HG02973 (cell line): ENCODE data around the gene PLXND1.
"Not testable (repeated sequence)": the region's sequence is repeated elsewhere in the genome, so short reads cannot be mapped to it uniquely, and the experiment has no call there.

Experiments used
- ATAC-seq: cut with Tn5 transposase; IDR thresholded peaks from one replicate; pipeline ENCODE4 v1.9.1; 2021; ENCODE audit warnings: moderate library complexity; ENCODE audit not compliant: unreplicated experiment

Gene PLXND1

DNA sequence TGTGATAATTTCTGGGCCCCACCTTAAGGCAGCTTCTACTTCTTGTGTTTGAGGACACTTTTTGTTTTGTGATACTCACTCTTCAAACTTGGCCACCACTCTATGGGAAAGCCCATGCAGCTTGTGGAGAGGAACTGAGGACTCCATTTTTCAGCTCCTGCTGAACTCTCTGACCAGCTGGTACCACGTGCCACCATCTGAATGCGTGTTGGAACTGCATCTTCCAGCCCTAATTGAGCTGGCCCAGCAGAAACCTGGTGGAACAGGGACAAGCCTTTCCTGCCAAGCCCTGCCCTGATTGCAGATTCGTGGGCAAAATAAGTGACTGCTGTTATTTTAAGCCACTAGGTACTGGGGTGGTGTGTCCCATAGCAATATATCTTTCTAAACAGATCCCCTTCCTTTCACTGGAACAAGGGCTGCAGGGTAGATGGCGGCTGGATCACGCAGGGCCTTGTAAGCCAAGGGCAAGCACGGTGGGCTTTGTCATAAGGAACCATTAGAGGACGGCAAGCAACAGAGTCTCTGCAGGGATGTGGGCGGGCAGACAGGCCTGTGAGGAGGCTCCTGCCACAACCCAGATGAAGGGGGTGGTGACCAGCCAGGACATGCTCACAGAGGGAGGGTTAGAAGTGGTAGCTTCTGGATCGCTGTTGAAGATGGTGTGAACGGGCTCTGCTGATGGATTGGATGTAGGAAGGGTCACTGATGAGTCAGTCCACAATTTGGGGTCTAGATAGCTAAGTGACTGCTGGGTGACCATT lies 54.0 kb downstream of the PLXND1 start:
- ATAC-seq, result no peak

DNA sequence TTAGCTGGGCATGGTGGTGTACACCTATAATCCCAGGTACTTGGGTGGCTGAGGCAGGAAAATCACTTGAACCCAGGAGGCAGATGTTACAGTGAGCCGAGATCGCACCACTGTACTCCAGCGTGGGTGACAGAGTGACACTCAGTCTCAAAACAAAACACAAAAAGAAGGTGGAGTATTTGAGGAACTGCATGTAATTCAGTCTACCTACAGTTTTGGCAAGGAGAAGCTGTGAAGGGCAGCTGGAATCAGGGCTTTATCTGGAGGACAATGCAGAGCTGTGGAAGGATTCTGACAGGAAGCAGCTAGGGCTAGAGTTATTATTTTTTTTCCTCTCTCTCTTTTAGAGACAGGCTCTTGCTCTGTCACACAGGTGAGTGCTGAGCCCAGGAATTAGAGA lies 56.7 kb downstream of the PLXND1 start:
- ATAC-seq, result no peak

DNA sequence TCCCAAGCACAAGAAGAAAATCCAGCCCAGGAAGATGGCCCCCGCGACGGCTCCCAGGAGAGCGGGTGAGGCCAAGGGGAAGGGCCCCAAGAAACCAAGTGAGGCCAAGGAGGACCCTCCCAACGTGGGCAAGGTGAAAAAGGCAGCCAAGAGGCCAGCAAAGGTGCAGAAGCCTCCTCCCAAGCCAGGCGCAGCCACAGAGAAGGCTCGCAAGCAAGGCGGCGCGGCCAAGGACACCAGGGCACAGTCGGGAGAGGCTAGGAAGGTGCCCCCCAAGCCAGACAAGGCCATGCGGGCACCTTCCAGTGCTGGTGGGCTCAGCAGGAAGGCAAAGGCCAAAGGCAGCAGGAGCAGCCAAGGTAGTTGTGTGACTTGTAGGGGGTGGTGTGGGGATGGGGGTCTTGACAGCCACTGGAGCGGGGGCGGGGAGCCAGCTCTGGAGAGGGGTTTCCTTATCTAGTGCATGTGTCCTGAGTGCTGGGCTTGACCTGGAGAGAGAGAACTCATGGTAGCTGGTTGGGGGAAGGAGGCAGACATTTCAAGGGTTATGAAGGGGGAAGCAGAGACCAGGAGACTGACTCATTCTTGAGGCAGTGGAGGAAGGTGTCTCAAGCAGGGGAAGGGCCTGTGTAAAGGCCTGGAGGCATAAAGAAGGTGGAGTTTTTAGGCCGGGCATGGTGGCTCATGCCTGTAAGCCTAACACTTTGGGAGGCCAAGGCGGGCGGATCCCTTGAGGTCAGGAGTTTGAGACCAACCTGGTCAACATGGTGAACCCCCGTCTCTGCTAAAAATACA lies 57.3 kb downstream of the PLXND1 start:
- no peak for ATAC-seq

- no peak for ATAC-seq
These were observed 58.1 kb downstream of the PLXND1 start for GRCh38 chr3:129548104-129548965.

DNA sequence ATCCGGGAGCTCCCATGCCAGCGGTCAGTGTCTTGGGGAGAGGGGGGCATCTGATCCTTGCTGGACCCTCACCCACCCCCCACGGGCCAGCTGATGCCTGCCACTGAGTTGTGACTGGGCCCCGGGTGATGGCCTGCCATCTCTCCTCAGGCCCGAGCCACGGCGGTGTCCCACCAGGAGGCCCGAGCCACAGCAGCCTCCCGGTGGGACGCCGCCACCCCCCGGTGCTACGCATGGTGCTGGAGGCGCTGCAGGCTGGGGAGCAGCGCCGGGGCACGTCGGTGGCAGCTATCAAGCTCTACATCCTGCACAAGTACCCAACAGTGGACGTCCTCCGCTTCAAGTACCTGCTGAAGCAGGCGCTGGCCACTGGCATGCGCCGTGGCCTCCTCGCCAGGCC lies 59.2 kb downstream of the PLXND1 start:
- ATAC-seq, result no peak

- not testable (repeated sequence) for ATAC-seq
These were observed 60.5 kb downstream of the PLXND1 start for GRCh38 chr3:129545951-129546350.

- no peak for ATAC-seq
These were observed 62.5 kb downstream of the PLXND1 start for GRCh38 chr3:129543999-129544398.

GRCh38 chr3:129543156-129543790 lies 63.2 kb downstream of the PLXND1 start, which contains the start of gene H1-8:
H1-8 (plus strand) TSS chr3:129543175; CDS start chr3:129543219, 44 bp downstream.
- ATAC-seq, result no peak

GRCh38 chr3:129542747-129543146 lies 63.7 kb downstream of the PLXND1 start:
- ATAC-seq, result no peak

DNA sequence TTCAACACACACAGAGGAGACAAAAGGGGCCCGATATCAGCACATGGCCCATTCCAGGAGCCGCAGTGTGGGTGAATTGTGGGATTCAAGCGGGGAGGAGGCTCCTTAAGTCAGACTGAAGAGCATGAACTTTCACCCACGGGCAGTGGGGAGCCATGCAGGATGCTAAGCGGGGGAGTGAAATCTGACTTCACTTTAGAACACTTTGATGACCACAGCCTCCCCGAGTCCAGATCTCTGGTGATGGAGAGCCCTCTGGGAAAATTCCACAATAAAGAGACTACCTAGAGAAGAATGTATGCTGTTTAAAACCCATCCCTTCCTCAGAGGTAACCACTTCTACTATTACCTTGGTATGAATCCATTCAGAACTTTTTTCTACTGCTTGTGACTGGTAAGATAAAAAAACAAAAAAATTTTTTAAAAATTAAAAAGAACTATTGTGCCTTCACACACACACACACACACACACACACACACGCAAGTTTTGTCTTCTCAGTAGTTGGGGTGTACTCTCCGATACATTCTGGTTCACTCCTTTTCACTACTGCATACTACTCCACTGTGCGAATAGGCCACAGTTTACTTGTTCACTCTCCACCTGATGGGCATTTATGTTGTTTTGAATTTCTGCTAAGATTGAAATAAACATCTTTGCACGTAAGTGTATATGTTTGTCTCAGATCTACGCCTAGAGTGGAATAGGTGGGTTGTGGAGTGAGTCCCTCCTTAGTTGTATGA lies 65.5 kb downstream of the PLXND1 start:
- no peak for ATAC-seq

DNA sequence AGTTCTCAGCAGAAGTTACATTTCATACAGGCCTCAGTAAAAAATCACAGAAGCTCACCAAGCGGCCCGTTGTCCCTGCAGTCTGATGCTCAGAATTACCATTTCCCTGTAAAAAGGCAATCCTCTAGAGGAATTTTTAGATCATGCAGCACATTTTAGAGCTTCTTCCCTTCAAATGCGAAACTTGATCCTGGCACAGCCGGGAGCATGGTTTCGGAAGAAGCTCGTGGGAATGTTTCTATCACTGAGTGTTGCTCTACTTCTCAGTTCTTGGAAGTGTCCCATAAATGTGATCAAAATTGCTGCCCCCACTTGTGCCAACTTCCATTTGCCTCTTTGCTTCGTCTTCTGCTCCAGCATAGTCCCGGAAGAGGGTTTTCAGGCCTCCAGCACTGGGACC lies 67.3 kb downstream of the PLXND1 start:
- no peak for ATAC-seq

DNA sequence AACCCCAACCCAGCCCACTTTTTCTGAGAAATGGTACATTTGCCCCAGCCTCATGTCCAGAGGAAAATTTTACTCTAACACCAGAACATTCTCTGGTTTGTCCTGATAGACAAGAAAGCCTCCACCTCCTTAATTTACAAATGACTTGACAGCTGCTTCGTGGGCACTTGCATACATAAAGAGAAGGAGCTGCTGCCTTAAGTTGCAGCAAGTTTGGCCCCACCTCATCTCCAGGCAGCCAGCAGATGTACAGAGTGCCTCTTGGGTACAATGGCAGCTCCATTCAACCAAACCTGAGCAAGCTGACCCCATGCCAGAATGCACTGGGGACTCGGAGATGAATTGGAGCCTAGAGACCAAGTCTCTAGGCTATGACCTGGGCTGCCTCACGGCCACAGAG lies 69.7 kb downstream of the PLXND1 start:
- no peak for ATAC-seq

DNA sequence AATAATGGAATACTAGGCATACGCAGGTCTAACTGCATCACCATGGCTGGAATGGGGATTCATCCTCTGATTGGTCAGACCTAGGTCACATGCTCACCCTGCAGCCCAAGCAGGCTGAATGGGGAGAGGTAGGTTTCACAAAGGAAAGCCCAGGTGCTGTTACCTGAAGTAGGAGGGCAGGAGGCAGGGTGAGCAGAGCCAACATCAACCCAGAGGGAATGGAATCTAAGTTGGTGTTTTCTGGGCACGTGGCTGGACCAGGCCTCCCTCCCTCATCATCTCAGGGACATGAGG lies 70.2 kb downstream of the PLXND1 start:
- no peak for ATAC-seq

DNA sequence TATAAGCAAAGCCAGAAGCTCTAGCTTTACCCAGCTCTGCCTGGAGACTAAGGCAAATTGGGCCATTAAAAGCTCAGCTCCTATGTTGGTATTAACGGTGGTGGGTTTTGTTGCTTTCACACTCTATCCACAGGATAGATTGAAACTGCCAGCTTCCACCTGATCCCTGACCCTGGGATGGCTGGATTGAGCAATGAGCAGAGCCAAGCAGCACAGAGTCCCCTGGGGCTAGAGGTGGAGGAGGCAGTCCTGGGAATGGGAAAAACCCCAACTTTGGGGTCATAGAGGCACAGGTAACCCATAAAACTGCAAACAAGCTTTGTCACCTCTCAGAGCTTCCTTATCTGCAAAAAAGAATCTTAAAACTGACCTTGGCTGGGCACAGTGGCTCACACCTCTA lies 71.4 kb downstream of the PLXND1 start:
- no peak for ATAC-seq

GRCh38 chr3:129534428-129535027 lies 71.9 kb downstream of the PLXND1 start:
- no peak for ATAC-seq

DNA sequence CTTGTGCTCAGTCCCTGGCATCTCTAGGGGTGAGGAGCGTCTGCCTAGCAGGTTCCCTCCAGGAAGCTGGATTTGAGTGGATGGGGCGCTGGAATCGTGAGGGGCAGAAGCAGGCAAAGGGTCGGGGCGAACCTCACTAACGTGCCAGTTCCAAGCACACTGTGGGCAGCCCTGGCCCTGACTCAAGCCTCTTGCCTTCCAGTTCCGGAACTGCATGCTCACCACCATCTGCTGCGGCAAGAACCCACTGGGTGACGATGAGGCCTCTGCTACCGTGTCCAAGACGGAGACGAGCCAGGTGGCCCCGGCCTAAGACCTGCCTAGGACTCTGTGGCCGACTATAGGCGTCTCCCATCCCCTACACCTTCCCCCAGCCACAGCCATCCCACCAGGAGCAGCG lies 73.1 kb downstream of the PLXND1 start:
- no peak for ATAC-seq

DNA sequence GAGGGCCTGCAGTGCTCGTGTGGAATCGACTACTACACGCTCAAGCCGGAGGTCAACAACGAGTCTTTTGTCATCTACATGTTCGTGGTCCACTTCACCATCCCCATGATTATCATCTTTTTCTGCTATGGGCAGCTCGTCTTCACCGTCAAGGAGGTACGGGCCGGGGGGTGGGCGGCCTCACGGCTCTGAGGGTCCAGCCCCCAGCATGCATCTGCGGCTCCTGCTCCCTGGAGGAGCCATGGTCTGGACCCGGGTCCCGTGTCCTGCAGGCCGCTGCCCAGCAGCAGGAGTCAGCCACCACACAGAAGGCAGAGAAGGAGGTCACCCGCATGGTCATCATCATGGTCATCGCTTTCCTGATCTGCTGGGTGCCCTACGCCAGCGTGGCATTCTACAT lies 74.2 kb downstream of the PLXND1 start:
- ATAC-seq, result no peak

DNA sequence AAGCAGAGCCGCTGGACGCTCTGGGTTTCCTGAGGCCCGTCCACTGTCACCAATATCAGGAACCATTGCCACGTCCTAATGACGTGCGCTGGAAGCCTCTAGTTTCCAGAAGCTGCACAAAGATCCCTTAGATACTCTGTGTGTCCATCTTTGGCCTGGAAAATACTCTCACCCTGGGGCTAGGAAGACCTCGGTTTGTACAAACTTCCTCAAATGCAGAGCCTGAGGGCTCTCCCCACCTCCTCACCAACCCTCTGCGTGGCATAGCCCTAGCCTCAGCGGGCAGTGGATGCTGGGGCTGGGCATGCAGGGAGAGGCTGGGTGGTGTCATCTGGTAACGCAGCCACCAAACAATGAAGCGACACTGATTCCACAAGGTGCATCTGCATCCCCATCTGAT lies 74.8 kb downstream of the PLXND1 start:
- ATAC-seq, result no peak

- no peak for ATAC-seq
These were observed 75.7 kb downstream of the PLXND1 start for GRCh38 chr3:129530821-129531220.

DNA sequence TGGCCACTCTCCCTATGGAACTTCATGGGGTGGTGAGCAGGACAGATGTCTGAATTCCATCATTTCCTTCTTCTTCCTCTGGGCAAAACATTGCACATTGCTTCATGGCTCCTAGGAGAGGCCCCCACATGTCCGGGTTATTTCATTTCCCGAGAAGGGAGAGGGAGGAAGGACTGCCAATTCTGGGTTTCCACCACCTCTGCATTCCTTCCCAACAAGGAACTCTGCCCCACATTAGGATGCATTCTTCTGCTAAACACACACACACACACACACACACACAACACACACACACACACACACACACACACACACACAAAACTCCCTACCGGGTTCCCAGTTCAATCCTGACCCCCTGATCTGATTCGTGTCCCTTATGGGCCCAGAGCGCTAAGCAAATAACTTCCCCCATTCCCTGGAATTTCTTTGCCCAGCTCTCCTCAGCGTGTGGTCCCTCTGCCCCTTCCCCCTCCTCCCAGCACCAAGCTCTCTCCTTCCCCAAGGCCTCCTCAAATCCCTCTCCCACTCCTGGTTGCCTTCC lies 76.2 kb downstream of the PLXND1 start:
- no peak for ATAC-seq
